HCT116 (cell line): Measurements from ENCODE around the gene MBD3L2. TPM values are rescaled to one million over a fixed set of nuclear protein-coding genes. Genes with fewer than 3 reads are reported as not detected.

Experiments
- ATAC-seq: fragments of 200-7000 bp; cut with Tn5 transposase; 2 replicates; pipeline ENCODE4 v1.9.1; 2020; ENCODE audit warnings: mild to moderate bottlenecking, moderate library complexity
- BruUV-seq: library from RNA; stranded (reverse); fragments of 400-500 nt; replicated peaks from 2 replicates; lab custom pipeline; 2021; lab: Mats Ljungman, UMichigan
- CTCF ChIA-PET: fragments of 300-600 bp; sonication (Branson Sonifier 250); formaldehyde crosslinking; loops from one replicate; lab custom pipeline; 2021; ENCODE audit warnings: antibody characterized with exemption; lab: Charles Lee
- POLR2A ChIA-PET: fragments of 300-600, 350-600 bp; sonication (Branson Sonifier 250); formaldehyde crosslinking; loops from one replicate; lab custom pipeline; 2021; ENCODE audit warnings: antibody characterized with exemption; lab: Charles Lee
- RAD21 ChIA-PET, 2 experiments: fragments of 300-600 bp; sonication (Branson Sonifier 250); formaldehyde crosslinking; loops; one replicate each; lab custom pipeline; 2023; ENCODE audit warnings: low total read pairs in 2 of 2; ENCODE audit not compliant: uncharacterized antibody in 2 of 2, unreplicated experiment in 2 of 2, low non-redundant PET in 1 of 2; lab: Charles Lee
- DNase-seq: peaks from one replicate; pipeline ENCODE4 v3.0.0-alpha.2; 2010; ENCODE audit warnings: low read depth, low spot score
- H2AFZ ChIP-seq: fragments of 200-600 bp; shearing (Covaris generic), sonication (generic); 2 replicates; pipeline ENCODE4 v1.6.1; 2017; ENCODE audit warnings: low read depth, mixed run types, mixed read lengths, antibody characterized with exemption, low read length; ENCODE audit not compliant: poor library complexity, severe bottlenecking
- H3K27ac ChIP-seq: 2 replicates; pipeline ENCODE4 v1.5.1; 2012; ENCODE audit warnings: low read depth, low read length
- H3K27me3 ChIP-seq: fragments of 200-600 bp; sonication (generic); 2 replicates; pipeline ENCODE4 v1.6.1; 2016; ENCODE audit warnings: mixed run types, low read length, mixed read lengths; ENCODE audit not compliant: insufficient read depth
- H3K36me3 ChIP-seq, 2 experiments: fragments of 200-500 bp in 1 of 2; fragments of 200-600 bp in 1 of 2; sonication (Bioruptor generic) in 1 of 2; sonication (generic) in 1 of 2; 2 replicates each; pipeline versions ENCODE4 v1.5.1 to v1.6.1; 2014 to 2016; ENCODE audit warnings: low read length in 2 of 2, inconsistent platforms in 1 of 2, mixed read lengths in 1 of 2, mixed run types in 1 of 2; ENCODE audit not compliant: insufficient read depth in 2 of 2, control insufficient read depth in 1 of 2
- H3K4me1 ChIP-seq, 2 experiments: fragments of 200-600 bp in 1 of 2; sonication (generic) in 1 of 2; 2 replicates each; pipeline versions ENCODE4 v1.5.1 to v1.6.1; 2012 to 2017; ENCODE audit warnings: low read length in 2 of 2, inconsistent platforms in 1 of 2, mild to moderate bottlenecking in 1 of 2, mixed read lengths in 1 of 2, mixed run types in 1 of 2, moderate library complexity in 1 of 2; ENCODE audit not compliant: insufficient read depth in 2 of 2, control insufficient read depth in 1 of 2
- H3K4me2 ChIP-seq: fragments of 200-600 bp; sonication (generic); 2 replicates; pipeline ENCODE4 v1.6.1; 2017; ENCODE audit warnings: mixed run types, low read length, mixed read lengths
- H3K4me3 ChIP-seq, 2 experiments: fragments of 200-600 bp in 1 of 2; sonication (generic) in 1 of 2; replicated peaks in 1 of 2; 2 replicates each; pipeline ENCODE4 v1.5.1; 2011 to 2016; ENCODE audit warnings: low read length in 2 of 2, control low read depth in 1 of 2, low read depth in 1 of 2, mild to moderate bottlenecking in 1 of 2, mixed read lengths in 1 of 2, mixed run types in 1 of 2
- H3K79me2 ChIP-seq: fragments of 200-600 bp; sonication (generic); 2 replicates; pipeline ENCODE4 v1.6.1; 2017; ENCODE audit warnings: mild to moderate bottlenecking, mixed run types, low read length, moderate library complexity, mixed read lengths; ENCODE audit not compliant: insufficient read depth
- H3K9ac ChIP-seq: fragments of 200-600 bp; sonication (generic); 2 replicates; pipeline ENCODE4 v1.6.1; 2016; ENCODE audit warnings: low read length, mixed read lengths
- H3K9me2 ChIP-seq: fragments of 200-600 bp; sonication (generic), shearing (Covaris generic); 2 replicates; pipeline ENCODE4 v1.6.1; 2017; ENCODE audit warnings: mixed run types, mild to moderate bottlenecking, moderate library complexity; ENCODE audit not compliant: insufficient read depth
- H3K9me3 ChIP-seq, 2 experiments: fragments of 200-500 bp in 1 of 2; fragments of 200-600 bp in 1 of 2; sonication (Bioruptor generic) in 1 of 2; sonication (generic) in 1 of 2; 2 replicates each; pipeline ENCODE4 v1.6.1; 2014 to 2017; ENCODE audit warnings: low read length in 2 of 2, mixed read lengths in 2 of 2, inconsistent platforms in 1 of 2, low read depth in 1 of 2, mild to moderate bottlenecking in 1 of 2, mixed run types in 1 of 2, moderate library complexity in 1 of 2; ENCODE audit not compliant: control insufficient read depth in 1 of 2, insufficient read depth in 1 of 2
- H4K20me1 ChIP-seq: fragments of 200-600 bp; sonication (generic), shearing (Covaris generic); 2 replicates; pipeline ENCODE4 v1.6.1; 2017; ENCODE audit warnings: mixed run types, mild to moderate bottlenecking, moderate library complexity; ENCODE audit not compliant: insufficient read depth
- ATF3 ChIP-seq: IDR thresholded peaks from 2 replicates; pipeline ENCODE4 v1.6.1; 2012
- CBX3 ChIP-seq: IDR thresholded peaks from 2 replicates; pipeline ENCODE4 v1.6.1; 2012; ENCODE audit warnings: low read depth
- EGR1 ChIP-seq: IDR thresholded peaks from 2 replicates; pipeline ENCODE4 v1.6.1; 2012; ENCODE audit warnings: low read depth
- ELF1 ChIP-seq: IDR thresholded peaks from 2 replicates; pipeline ENCODE4 v1.6.1; 2012; ENCODE audit warnings: low read depth, borderline replicate concordance
- EZH2phosphoT487 ChIP-seq: fragments of 200-600 bp; IDR thresholded peaks from 2 replicates; pipeline ENCODE4 v1.6.1; 2018; ENCODE audit warnings: antibody characterized with exemption, borderline replicate concordance
- JUND ChIP-seq: IDR thresholded peaks from 2 replicates; pipeline ENCODE4 v1.6.1; 2012
- MAX ChIP-seq: IDR thresholded peaks from 2 replicates; pipeline ENCODE4 v1.6.1; 2012
- POLR2A ChIP-seq: IDR thresholded peaks from 2 replicates; pipeline ENCODE4 v1.7.0; 2011; ENCODE audit warnings: borderline replicate concordance; ENCODE audit not compliant: insufficient read depth, insufficient read length; ENCODE audit errors: extremely low read depth
- POLR2AphosphoS5 ChIP-seq: IDR thresholded peaks from 2 replicates; pipeline ENCODE4 v1.6.1; 2011; ENCODE audit warnings: mild to moderate bottlenecking, low read depth, low read length, moderate library complexity
- RAD21 ChIP-seq: IDR thresholded peaks from 2 replicates; pipeline ENCODE4 v1.6.1; 2012; ENCODE audit warnings: low read depth, mild to moderate bottlenecking
- REST ChIP-seq: IDR thresholded peaks from 2 replicates; pipeline ENCODE4 v1.6.1; 2012; ENCODE audit warnings: low read depth
- SIN3A ChIP-seq: IDR thresholded peaks from 2 replicates; pipeline ENCODE4 v1.6.1; 2012; ENCODE audit warnings: low read depth
- TCF7L2 ChIP-seq: IDR thresholded peaks from 2 replicates; pipeline ENCODE4 v1.7.0; 2011; ENCODE audit warnings: borderline replicate concordance, inconsistent platforms; ENCODE audit not compliant: insufficient read depth, insufficient read length; ENCODE audit errors: extremely low read depth
- YY1 ChIP-seq: IDR thresholded peaks from 2 replicates; pipeline ENCODE4 v1.6.1; 2011; ENCODE audit warnings: low read length, low read depth, moderate library complexity, mild to moderate bottlenecking; ENCODE audit not compliant: insufficient replicate concordance; ENCODE audit errors: extremely low read depth
- ZFX ChIP-seq: fragments of 450-650 bp; IDR thresholded peaks from 2 replicates; pipeline ENCODE4 v1.6.1; 2017
- intact Hi-C: fragments of 100-400 bp; cut with micrococcal nuclease; formaldehyde crosslinking; loops from 2 replicates; pipeline ENCODE4 v1.10.0; 2022
- total RNA-seq: library from RNA; stranded (reverse); gene quantifications from one replicate; pipeline ENCODE4 v1.2.1, GENCODE V29; 2021; ENCODE audit not compliant: unreplicated experiment

The MBD3L2 gene
- total RNA-seq, 1 experiment from 2014 or later: not detected

- RAD21 ChIA-PET: no interaction called here
- no peak for ATAC-seq
- no peaks in the 10 kb centered on the region for H3K79me2 ChIP-seq
- no peak overlapping the region for H3K4me3 ChIP-seq
- no peak for DNase-seq
- H3K27ac ChIP-seq: no peak overlapping the region
- CTCF ChIA-PET: no interaction called here
- H3K9me2 ChIP-seq: no peaks in the 10 kb centered on the region
- TF ChIP-seq EGR1 (no peak), ELF1 (no peak), ATF3 (no peak), ZFX (no peak), YY1 (no peak)
- H3K27me3 ChIP-seq: no peaks in the 10 kb centered on the region
- H3K9me3 ChIP-seq: no peaks in the 10 kb centered on the region
- peak overlapping the region; percentile 32 for H2AFZ ChIP-seq
- H3K36me3 ChIP-seq: no peaks in the 10 kb centered on the region; a peak in 1 of 4 replicates
- POLR2A ChIA-PET: no interaction called here
- no peaks in the 10 kb centered on the region for H4K20me1 ChIP-seq
- H3K9ac ChIP-seq: no peak overlapping the region
- no peak overlapping the region for H3K4me2 ChIP-seq
- BruUV-seq: no TSS peak
- H3K4me1 ChIP-seq: no peaks in the 10 kb centered on the region
- intact Hi-C loops: no loop called here
These were observed 14.2 kb downstream of the MBD3L2 start for GRCh38 chr19:7063339-7063738.

- POLR2A ChIA-PET: no interaction called here
- TF ChIP-seq SIN3A (no peak), EZH2phosphoT487 (no peak), JUND (no peak), POLR2A (no peak), TCF7L2 (no peak), POLR2AphosphoS5 (no peak), YY1 (no peak), MAX (no peak), CBX3 (no peak), REST (no peak), RAD21 (no peak)
These were observed 14.8 kb downstream of the MBD3L2 start for GRCh38 chr19:7063764-7064418.

More at GRCh38 chr19:7063764-7064418, 14.8 kb downstream of the MBD3L2 start:
- peaks cover 4 to 5% of the 10 kb centered on the region in 2 experiments; a peak in 2 of 4 replicates for H3K4me1 ChIP-seq
- no peaks in the 10 kb centered on the region for H3K9me3 ChIP-seq
- no TSS peak for BruUV-seq
- H3K4me2 ChIP-seq: no peak overlapping the region
- no peaks in the 10 kb centered on the region for H3K9me2 ChIP-seq
- ChIA-PET CTCF (no interaction called here), RAD21 (no interaction called here)
- H3K27me3 ChIP-seq: no peaks in the 10 kb centered on the region
- no peaks in the 10 kb centered on the region for H4K20me1 ChIP-seq
- H3K9ac ChIP-seq: no peak overlapping the region
- no peaks in the 10 kb centered on the region for H3K79me2 ChIP-seq
- DNase-seq: no peak
- intact Hi-C loops: no loop called here
- H3K27ac ChIP-seq: no peak overlapping the region
- H3K36me3 ChIP-seq: no peaks in the 10 kb centered on the region; a peak in 1 of 4 replicates
- no peak for ATAC-seq
- H2AFZ ChIP-seq: peak overlapping the region; percentile 32
- H3K4me3 ChIP-seq: no peak overlapping the region
